Skeletal muscle cell (primary cell): ENCODE measurements around the gene SKAP1.

ENCODE experiments used
- DNase-seq: peaks from one replicate; pipeline ENCODE4 v3.0.0-alpha.2; 2010; ENCODE audit warnings: low read depth
- H3K4me3 ChIP-seq: 2 replicates; pipeline ENCODE4 v1.5.1; 2011; ENCODE audit warnings: low read depth, mild to moderate bottlenecking, control low read depth, low read length, moderate library complexity

SKAP1 gene

GRCh38 chr17:48110761-48111160 is 319.3 kb downstream of the SKAP1 start:
- no peak overlapping the region for H3K4me3 ChIP-seq

GRCh38 chr17:48107137-48108055 is 322.6 kb downstream of the SKAP1 start, which contains the start of gene SNX11:
Gene SNX11 (plus strand): TSS chr17:48107766. CDS start chr17:48112044, 4,278 bp downstream.
- peak within 1 kb of the TSS; percentile 79 for H3K4me3 ChIP-seq
- DNase-seq: peak; percentile 45

More at GRCh38 chr17:48110761-48111160, 319.3 kb downstream of the SKAP1 start:
- no peak for DNase-seq

GRCh38 chr17:48106802-48107136 is 323.2 kb downstream of the SKAP1 start:
- peak overlapping the region; percentile 79 for H3K4me3 ChIP-seq
- DNase-seq: no peak

- no peak for DNase-seq
- H3K4me3 ChIP-seq: no peak overlapping the region
Observed at GRCh38 chr17:48104440-48104839, 325.6 kb downstream of the SKAP1 start.

- no peak for DNase-seq
- H3K4me3 ChIP-seq: no peak overlapping the region
Observed at GRCh38 chr17:48102798-48103715, 327.0 kb downstream of the SKAP1 start.

- no peak for DNase-seq
Observed at GRCh38 chr17:48102043-48102750, 327.8 kb downstream of the SKAP1 start.

GRCh38 chr17:48101012-48101720 is 328.8 kb downstream of the SKAP1 start, which contains the start of gene CBX1:
Gene CBX1 (minus strand): TSS chr17:48101478. CDS start chr17:48077004, 24,474 bp downstream.
- peak; percentile 80 for DNase-seq

More at GRCh38 chr17:48102043-48102750, 327.8 kb downstream of the SKAP1 start:
- peak overlapping the region; percentile 87 for H3K4me3 ChIP-seq

GRCh38 chr17:48100591-48101011 is 329.4 kb downstream of the SKAP1 start:
- DNase-seq: peak; percentile 17

More at GRCh38 chr17:48101012-48101720, 328.8 kb downstream of the SKAP1 start, which contains the start of gene CBX1:
- H3K4me3 ChIP-seq: peak within 1 kb of the TSS; percentile 87

GRCh38 chr17:48100160-48100559 is 329.9 kb downstream of the SKAP1 start:
- H3K4me3 ChIP-seq: peak overlapping the region; percentile 87

More at GRCh38 chr17:48100591-48101011, 329.4 kb downstream of the SKAP1 start:
- peak overlapping the region; percentile 87 for H3K4me3 ChIP-seq

GRCh38 chr17:48095611-48096010 is 334.4 kb downstream of the SKAP1 start:
- no peak for DNase-seq
- H3K4me3 ChIP-seq: no peak overlapping the region

More at GRCh38 chr17:48100160-48100559, 329.9 kb downstream of the SKAP1 start:
- DNase-seq: no peak

GRCh38 chr17:48093341-48094045 is 336.5 kb downstream of the SKAP1 start:
- no peak for DNase-seq
- H3K4me3 ChIP-seq: no peak overlapping the region

- H3K4me3 ChIP-seq: no peak overlapping the region
- DNase-seq: no peak
Observed at GRCh38 chr17:48084932-48085331, 345.1 kb downstream of the SKAP1 start.
